HepG2 (cell line): ENCODE measurements around the gene ERCC6. TPM values are rescaled to one million over a fixed set of nuclear protein-coding genes. Genes with fewer than 3 reads are reported as not detected.

Source experiments
- ARID3A ChIP-seq: IDR thresholded peaks from 2 replicates; pipeline ENCODE4 v1.6.1; 2012; ENCODE audit warnings: low read depth, low read length, improper control_type of control experiment
- CBX1 ChIP-seq: IDR thresholded peaks from one replicate; pipeline ENCODE4 v1.6.1; 2016; ENCODE audit warnings: antibody characterized with exemption, low read depth
- HMGXB3 ChIP-seq: sonication (generic); formaldehyde crosslinking; IDR thresholded peaks from 2 replicates; pipeline ENCODE4 v1.4.0; 2020; ENCODE audit warnings: missing genetic modification reagents, borderline replicate concordance
- KDM5B ChIP-seq: sonication (generic); formaldehyde crosslinking; IDR thresholded peaks from 2 replicates; pipeline ENCODE4 v1.4.0; 2020; ENCODE audit warnings: missing genetic modification reagents, mild to moderate bottlenecking, borderline replicate concordance
- KLF9 ChIP-seq: IDR thresholded peaks from 2 replicates; pipeline ENCODE4 v1.6.1; 2016; ENCODE audit warnings: low read depth
- PHF5A ChIP-seq: IDR thresholded peaks from one replicate; pipeline ENCODE4 v1.6.1; 2018; ENCODE audit warnings: low read depth, missing genetic modification reagents; ENCODE audit not compliant: unreplicated experiment
- RFXAP ChIP-seq: sonication (generic); formaldehyde crosslinking; IDR thresholded peaks from 2 replicates; pipeline ENCODE4 v1.4.0; 2020; ENCODE audit warnings: missing genetic modification reagents, borderline replicate concordance
- TFE3 ChIP-seq: IDR thresholded peaks from 2 replicates; pipeline ENCODE4 v1.6.1; 2016
- ZNF224 ChIP-seq: sonication (generic); formaldehyde crosslinking; IDR thresholded peaks from 2 replicates; pipeline ENCODE4 v1.5.0; 2020; ENCODE audit warnings: mild to moderate bottlenecking, missing genetic modification reagents
- polyA plus RNA-seq, 8 experiments: library from polyadenylated mRNA; depleted of rRNA in 3 of 8; stranded (reverse) in 7 of 8; unstranded in 1 of 8; fragments of >200 nt; fragmentation: Illumina TruSeq in 4 of 8; extraction: Trizol in 4 of 8; gene quantifications; 2 replicates each; pipeline versions ENCODE4 v1.2.1 to v1.2.3, GENCODE V29; 2011 to 2016; ENCODE audit warnings: low read depth in 4 of 8, missing spikeins in 1 of 8, mixed read lengths in 1 of 8; ENCODE audit not compliant: insufficient read depth in 1 of 8
- total RNA-seq, 5 experiments: library from RNA; depleted of rRNA; stranded (reverse); fragments of >200 nt; fragmentation: Illumina TruSeq; extraction: Trizol; gene quantifications; 2 replicates each; pipeline ENCODE4 v1.2.3, GENCODE V29; 2016; ENCODE audit warnings: low read depth in 1 of 5
- TF ChIP-seq, protein P1 (sequence below): sonication (generic); formaldehyde crosslinking; IDR thresholded peaks from 2 replicates; pipeline ENCODE4 v1.5.0; 2020; ENCODE audit warnings: mild to moderate bottlenecking, missing genetic modification reagents, borderline replicate concordance

Gene ERCC6
- total and polyA plus RNA-seq, 2 of the 13 experiments (the other 11 are each of a cell fraction or from before 2014, with no cell fraction given): 5.1 to 9.8 TPM

- TF ChIP-seq, protein P1, sequence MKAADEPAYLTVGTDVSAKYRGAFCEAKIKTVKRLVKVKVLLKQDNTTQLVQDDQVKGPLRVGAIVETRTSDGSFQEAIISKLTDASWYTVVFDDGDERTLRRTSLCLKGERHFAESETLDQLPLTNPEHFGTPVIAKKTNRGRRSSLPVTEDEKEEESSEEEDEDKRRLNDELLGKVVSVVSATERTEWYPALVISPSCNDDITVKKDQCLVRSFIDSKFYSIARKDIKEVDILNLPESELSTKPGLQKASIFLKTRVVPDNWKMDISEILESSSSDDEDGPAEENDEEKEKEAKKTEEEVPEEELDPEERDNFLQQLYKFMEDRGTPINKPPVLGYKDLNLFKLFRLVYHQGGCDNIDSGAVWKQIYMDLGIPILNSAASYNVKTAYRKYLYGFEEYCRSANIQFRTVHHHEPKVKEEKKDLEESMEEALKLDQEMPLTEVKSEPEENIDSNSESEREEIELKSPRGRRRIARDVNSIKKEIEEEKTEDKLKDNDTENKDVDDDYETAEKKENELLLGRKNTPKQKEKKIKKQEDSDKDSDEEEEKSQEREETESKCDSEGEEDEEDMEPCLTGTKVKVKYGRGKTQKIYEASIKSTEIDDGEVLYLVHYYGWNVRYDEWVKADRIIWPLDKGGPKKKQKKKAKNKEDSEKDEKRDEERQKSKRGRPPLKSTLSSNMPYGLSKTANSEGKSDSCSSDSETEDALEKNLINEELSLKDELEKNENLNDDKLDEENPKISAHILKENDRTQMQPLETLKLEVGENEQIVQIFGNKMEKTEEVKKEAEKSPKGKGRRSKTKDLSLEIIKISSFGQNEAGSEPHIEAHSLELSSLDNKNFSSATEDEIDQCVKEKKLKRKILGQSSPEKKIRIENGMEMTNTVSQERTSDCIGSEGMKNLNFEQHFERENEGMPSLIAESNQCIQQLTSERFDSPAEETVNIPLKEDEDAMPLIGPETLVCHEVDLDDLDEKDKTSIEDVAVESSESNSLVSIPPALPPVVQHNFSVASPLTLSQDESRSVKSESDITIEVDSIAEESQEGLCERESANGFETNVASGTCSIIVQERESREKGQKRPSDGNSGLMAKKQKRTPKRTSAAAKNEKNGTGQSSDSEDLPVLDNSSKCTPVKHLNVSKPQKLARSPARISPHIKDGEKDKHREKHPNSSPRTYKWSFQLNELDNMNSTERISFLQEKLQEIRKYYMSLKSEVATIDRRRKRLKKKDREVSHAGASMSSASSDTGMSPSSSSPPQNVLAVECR (CRISPR knock-in tag): peak; percentile 82; the same call in 1 of the 2 replicates
- TF ChIP-seq CBX1: peak; percentile 66
- peak; percentile 71 for TF ChIP-seq TFE3 (CRISPR knock-in tag)
- peak; percentile 81 for TF ChIP-seq RFXAP (CRISPR knock-in tag)
- TF ChIP-seq ZNF224 (CRISPR knock-in tag): no peak; the same call in none of the 2 replicates
- no peak for TF ChIP-seq ARID3A
- no peak for TF ChIP-seq HMGXB3
- 0 out of 2 replicates have a peak, but pooled peaks have one; percentile 26 for TF ChIP-seq KLF9 (CRISPR knock-in tag)
- TF ChIP-seq KDM5B (CRISPR knock-in tag): peak; percentile 90
- no peak for TF ChIP-seq PHF5A (CRISPR knock-in tag)
Measured at GRCh38 chr10:49538381-49539319, at the start of gene ERCC6 (continued).
